WERI-Rb-1 (cell line): Measurements from ENCODE around the gene ALG1L2.
A peak's percentile ranks its signal among the peaks of the same experiment; 100 is the strongest.
"Not testable (repeated sequence)": the region's sequence is repeated elsewhere in the genome, so short reads cannot be mapped to it uniquely, and the experiment has no call there.

Source experiments
- DNase-seq: peaks from one replicate; pipeline ENCODE4 v3.0.0-alpha.2; 2020
- H3K27ac ChIP-seq: fragments of 250-450 bp; sonication (Bioruptor Pico); 2 replicates; pipeline ENCODE4 v1.5.1; 2020; ENCODE audit warnings: mild to moderate bottlenecking, moderate library complexity
- H3K27me3 ChIP-seq: fragments of 250-450 bp; sonication (Bioruptor Pico); 2 replicates; pipeline ENCODE4 v1.5.1; 2021; ENCODE audit warnings: mild to moderate bottlenecking, low read depth, moderate library complexity; ENCODE audit not compliant: insufficient read depth, severe bottlenecking
- H3K36me3 ChIP-seq: fragments of 250-450 bp; sonication (Bioruptor Pico); 2 replicates; pipeline ENCODE4 v1.5.1; 2020; ENCODE audit warnings: mild to moderate bottlenecking, moderate library complexity
- H3K4me3 ChIP-seq: 2 replicates; pipeline ENCODE4 v1.5.1; 2011; ENCODE audit warnings: low read depth, mild to moderate bottlenecking, control low read depth, low read length
- H3K9me3 ChIP-seq: fragments of 250-450 bp; sonication (Bioruptor Pico); 2 replicates; pipeline ENCODE4 v1.5.1; 2021; ENCODE audit warnings: mild to moderate bottlenecking, moderate library complexity; ENCODE audit not compliant: severe bottlenecking
- CTCF ChIP-seq: IDR thresholded peaks from 2 replicates; pipeline ENCODE4 v1.5.1; 2011; ENCODE audit warnings: low read depth, mild to moderate bottlenecking, control low read depth, inconsistent platforms, low read length

Gene ALG1L2

GRCh38 chr3:130143648-130144327 lies 62.2 kb downstream of the ALG1L2 start:
- H3K36me3 ChIP-seq, H3K27ac ChIP-seq, H3K4me3 ChIP-seq, H3K27me3 ChIP-seq, DNase-seq, H3K9me3 ChIP-seq: not testable (repeated sequence)
- 0 out of 2 replicates have a peak, but pooled peaks have one; percentile 28 for TF ChIP-seq CTCF

GRCh38 chr3:130144328-130144650 lies 62.7 kb downstream of the ALG1L2 start:
- not testable (repeated sequence) for H3K27ac ChIP-seq, H3K36me3 ChIP-seq, H3K9me3 ChIP-seq, H3K4me3 ChIP-seq, DNase-seq, H3K27me3 ChIP-seq

- H3K9me3 ChIP-seq, H3K27ac ChIP-seq, DNase-seq, H3K36me3 ChIP-seq, H3K27me3 ChIP-seq, H3K4me3 ChIP-seq: not testable (repeated sequence)
Measured at GRCh38 chr3:130145456-130145855, 63.8 kb downstream of the ALG1L2 start.

- not testable (repeated sequence) for H3K27me3 ChIP-seq, H3K9me3 ChIP-seq, H3K27ac ChIP-seq, H3K36me3 ChIP-seq, DNase-seq, H3K4me3 ChIP-seq
Measured at GRCh38 chr3:130146465-130146864, 64.8 kb downstream of the ALG1L2 start.
